K562 (cell line): Measurements from ENCODE around the gene SPRED2. TPM values are rescaled to one million over a fixed set of nuclear protein-coding genes. Genes with fewer than 3 reads are reported as not detected.

Experiments used
- ATAC-seq: fragments of 200-7000 bp; cut with Tn5 transposase; 3 replicates; pipeline ENCODE4 v1.9.1; 2020; ENCODE audit warnings: moderate library complexity
- BruUV-seq: library from RNA; stranded (reverse); fragments of 400-500 nt; replicated peaks from 2 replicates; lab custom pipeline; 2021; lab: Mats Ljungman, UMichigan
- CTCF ChIA-PET: fragments of 300-600 bp; formaldehyde crosslinking; extraction: SDS; loops from one replicate; lab custom pipeline; 2021; ENCODE audit warnings: low intra/inter-chr PET ratio; lab: Yijun Ruan, JAX
- POLR2A ChIA-PET: fragments of 300-600, 350-650 bp; sonication (Branson Sonifier 250); formaldehyde crosslinking; extraction: SDS; loops from one replicate; lab custom pipeline; 2021; ENCODE audit warnings: antibody characterized with exemption, inconsistent platforms; lab: Yijun Ruan, JAX
- DNase-seq, 4 experiments: peaks; one replicate each; pipeline versions ENCODE4 v3.0.0 to v3.0.0-alpha.2; 2011 to 2018; ENCODE audit warnings: low spot score in 3 of 4, mixed read lengths in 3 of 4; ENCODE audit errors: extremely low read depth in 1 of 4
- FAIRE-seq: peaks from 2 replicates; lab custom pipeline; 2011; peaks lifted over from hg19 to GRCh38; lab: Jason Lieb, UNC
- H2AFZ ChIP-seq: 2 replicates; pipeline ENCODE4 v1.6.0; 2011; ENCODE audit warnings: low read depth, low read length, control low read depth, inconsistent platforms
- H3K27ac ChIP-seq: fragments of 200-600 bp; 3 replicates; pipeline ENCODE4 v1.8.0; 2011; ENCODE audit warnings: low read depth, mild to moderate bottlenecking, control low read depth, inconsistent platforms, low read length, moderate library complexity, mixed read lengths; ENCODE audit errors: extremely low read depth
- H3K27me3 ChIP-seq, 2 experiments: fragments of 300-600 bp in 1 of 2; 2 replicates in 1 of 2; 3 replicates in 1 of 2; pipeline versions ENCODE4 v1.6.0 to v1.8.0; 2011; ENCODE audit warnings: inconsistent platforms in 2 of 2, low read length in 2 of 2, mild to moderate bottlenecking in 1 of 2, mixed read lengths in 1 of 2, moderate library complexity in 1 of 2; ENCODE audit not compliant: control insufficient read depth in 2 of 2, insufficient read depth in 2 of 2
- H3K36me3 ChIP-seq: fragments of 300-600 bp; 3 replicates; pipeline ENCODE4 v1.8.0; 2011; ENCODE audit warnings: mild to moderate bottlenecking, low read length, inconsistent platforms; ENCODE audit not compliant: control insufficient read depth, insufficient read depth
- H3K4me1 ChIP-seq, 2 experiments: fragments of 200-600 bp in 1 of 2; replicated peaks in 1 of 2; 2 replicates in 1 of 2; 3 replicates in 1 of 2; pipeline versions ENCODE4 v1.5.1 to v1.8.0; 2011; ENCODE audit warnings: inconsistent platforms in 2 of 2, low read length in 2 of 2, mild to moderate bottlenecking in 1 of 2, mixed read lengths in 1 of 2, moderate library complexity in 1 of 2; ENCODE audit not compliant: control insufficient read depth in 2 of 2, insufficient read depth in 2 of 2
- H3K4me2 ChIP-seq: 2 replicates; pipeline ENCODE4 v1.6.1; 2011; ENCODE audit warnings: low read length, control low read depth, inconsistent platforms, mixed read lengths; ENCODE audit not compliant: insufficient read depth
- H3K4me3 ChIP-seq: fragments of 200-600 bp; sonication (generic), shearing (Covaris generic); 2 replicates; pipeline ENCODE4 v1.5.1; 2016; ENCODE audit warnings: control low read depth, inconsistent platforms
- H3K79me2 ChIP-seq: fragments of 200-600 bp; 3 replicates; pipeline ENCODE4 v1.8.0; 2011; ENCODE audit warnings: low read length, inconsistent platforms; ENCODE audit not compliant: control insufficient read depth, insufficient read depth
- H3K9ac ChIP-seq, 2 experiments: 2 replicates each; pipeline versions ENCODE4 v1.6.0 to v1.6.1; 2011; ENCODE audit warnings: low read depth in 2 of 2, low read length in 2 of 2, control low read depth in 1 of 2, inconsistent platforms in 1 of 2, mild to moderate bottlenecking in 1 of 2, mixed read lengths in 1 of 2; ENCODE audit not compliant: insufficient read depth in 1 of 2
- H3K9me1 ChIP-seq: one replicate; pipeline ENCODE4 v1.6.0; 2011; ENCODE audit warnings: inconsistent platforms, mild to moderate bottlenecking, low read length, moderate library complexity; ENCODE audit not compliant: control insufficient read depth, insufficient read depth
- H3K9me3 ChIP-seq: replicated peaks from 2 replicates; pipeline ENCODE4 v1.5.1; 2011; ENCODE audit warnings: low read depth, low read length, inconsistent platforms; ENCODE audit not compliant: control insufficient read depth, insufficient read depth
- H4K20me1 ChIP-seq: replicated peaks from 2 replicates; pipeline ENCODE4 v1.6.1; 2011; ENCODE audit warnings: low read length, inconsistent platforms, mixed read lengths; ENCODE audit not compliant: control insufficient read depth, insufficient read depth
- BHLHE40 ChIP-seq: IDR thresholded peaks from 2 replicates; pipeline ENCODE4 v1.6.1; 2011; ENCODE audit warnings: low read length, improper control_type of control experiment
- CBFA2T3 ChIP-seq: fragments of 450-650 bp; IDR thresholded peaks from 2 replicates; pipeline ENCODE4 v1.6.1; 2017
- ETV6 ChIP-seq, 3 experiments: fragments of 150-350 bp in 1 of 3; sonication (generic) in 1 of 3; formaldehyde crosslinking in 1 of 3; IDR thresholded peaks; 2 replicates each; pipeline versions ENCODE4 v1.6.1 to v1.8.0; 2014 to 2022; ENCODE audit warnings: borderline replicate concordance in 2 of 3, low read depth in 2 of 3, antibody characterized with exemption in 1 of 3, low read length in 1 of 3, mild to moderate bottlenecking in 1 of 3, missing genetic modification reagents in 1 of 3
- GATAD2B ChIP-seq: fragments of 450-650 bp; IDR thresholded peaks from 2 replicates; pipeline ENCODE4 v1.6.1; 2017; ENCODE audit warnings: mild to moderate bottlenecking, borderline replicate concordance
- HMBOX1 ChIP-seq: sonication (generic); IDR thresholded peaks from 2 replicates; pipeline ENCODE4 v1.6.1; 2016
- WGBS: fragments of 100-300 bp; shearing (Covaris generic); methylation state at CpG from one replicate; pipeline ENCODE4 v1.1.6; 2016; ENCODE audit warnings: low coverage, mixed read lengths; ENCODE audit not compliant: insufficient coverage; ENCODE audit errors: missing lambda C conversion rate; 5-methylcytosine and 5-hydroxymethylcytosine counted together
- in situ Hi-C: fragments of 300-500 bp; cut with MboI; formaldehyde crosslinking; loops from 4 replicates; pipeline ENCODE4 v1.15.0; 2018; ENCODE audit warnings: inconsistent platforms, mixed read lengths
- intact Hi-C: fragments of 100-400 bp; cut with micrococcal nuclease; formaldehyde crosslinking; loops from 2 replicates; pipeline ENCODE4 v1.14.2; 2022
- polyA plus RNA-seq, 8 experiments: library from polyadenylated mRNA; depleted of rRNA in 4 of 8; stranded (reverse) in 5 of 8; unstranded in 3 of 8; fragments of >200 nt; fragmentation: Nextera tagmentation in 2 of 8; fragmentation: Illumina TruSeq in 1 of 8; extraction: Ambion mirVana in 2 of 8; extraction: Trizol in 1 of 8; gene quantifications; 2 replicates each; pipeline versions ENCODE4 v1.2.1 to v1.2.3, GENCODE V29; 2011 to 2014; ENCODE audit warnings: inconsistent platforms in 1 of 8, missing spikeins in 1 of 8
- total RNA-seq, 7 experiments: library from RNA; depleted of rRNA in 6 of 7; stranded (reverse); fragments of >200 nt in 6 of 7; fragmentation: Illumina TruSeq in 2 of 7; extraction: Trizol in 2 of 7; gene quantifications; 2 replicates each; pipeline versions ENCODE4 v1.2.1 to v1.2.3, GENCODE V29; 2011 to 2021; ENCODE audit warnings: low replicate concordance in 1 of 7

SPRED2 gene
- total and polyA plus RNA-seq, 9 of the 15 experiments (the other 6 are each of a cell fraction or from before 2014, with no cell fraction given): 4.6 to 50.8 (median 14.1) TPM

GRCh38 chr2:65420712-65421431 is 11.5 kb downstream of the SPRED2 start (continued):
- TF ChIP-seq ETV6 (IDR thresholded peaks at IDR 0.05; ENCODE audit: borderline replicate concordance in 1 of 2, low read depth in 2 of 2, low read length in 1 of 2): peak; percentile 58 to 85; a peak in 2 of 4 replicates
- no peak for TF ChIP-seq ETV6 (CRISPR knock-in tag; IDR thresholded peaks at IDR 0.05; ENCODE audit: borderline replicate concordance)
- TF ChIP-seq BHLHE40: peak; percentile 46; the same call in 1 of the 2 replicates

- TF ChIP-seq CBFA2T3: 0 out of 2 replicates have a peak, but pooled peaks have one; percentile 3
- TF ChIP-seq GATAD2B: no peak
- peak; percentile 92 for TF ChIP-seq HMBOX1
- in situ Hi-C loops (no loop called here), intact Hi-C loops (no loop called here)
- H3K36me3 ChIP-seq: peaks cover 18% of the 10 kb centered on the region
- H3K79me2 ChIP-seq: peaks cover 100% of the 10 kb centered on the region
- peak in 1 of 4 experiments; percentile 44 for DNase-seq
- H3K27ac ChIP-seq: no peak overlapping the region
- H3K27me3 ChIP-seq: no peaks in the 10 kb centered on the region
- TSS peak; percentile 10 for BruUV-seq
- ATAC-seq: no peak
- no peak overlapping the region for H3K4me3 ChIP-seq
- WGBS: 68% methylated on average over 3 of the region's 3 CpGs
- H2AFZ ChIP-seq: no peak overlapping the region
- H4K20me1 ChIP-seq: peaks cover 62% of the 10 kb centered on the region
- no peak overlapping the region for H3K9ac ChIP-seq
- H3K4me2 ChIP-seq: no peak overlapping the region
- H3K4me1 ChIP-seq: peaks cover 3 to 28% of the 10 kb centered on the region in 2 experiments
- peaks cover 6% of the 10 kb centered on the region for H3K9me1 ChIP-seq
- ChIA-PET CTCF (no interaction called here), POLR2A (interaction anchor here (0.6 to 7.0 kb wide), 9 partner anchors 10 to 288 kb away, joined by 3 to 63 read pairs (median 4); partner anchors contain the start of genes RAB1A and SPRED2)
- H3K9me3 ChIP-seq: no peaks in the 10 kb centered on the region
- peak; percentile 29 for FAIRE-seq
Measured at GRCh38 chr2:65417509-65418085, 14.8 kb downstream of the SPRED2 start.
